Gastroesophageal sphincter (tissue), 3 donors: ENCODE data around the gene SERTAD2.

Source experiments
- POLR2A ChIP-seq, 2 donors: fragments of 450-650 bp; IDR thresholded peaks; one replicate each; pipeline ENCODE4 v1.6.1; 2017; ENCODE audit warnings: antibody characterized with exemption in 2 of 2, mild to moderate bottlenecking in 2 of 2, moderate library complexity in 1 of 2
- POLR2AphosphoS5 ChIP-seq: sonication (generic); formaldehyde crosslinking; IDR thresholded peaks from one replicate; pipeline ENCODE4 v1.6.1; 2017; ENCODE audit warnings: antibody characterized with exemption
- TF ChIP-seq, protein P1 (sequence below), 4 experiments: fragments of 200-600 bp in 2 of 4; fragments of 450-650 bp in 2 of 4; sonication (generic) in 1 of 4; IDR thresholded peaks; one replicate each; pipeline ENCODE4 v1.5.1; 2017 to 2019; ENCODE audit warnings: antibody characterized with exemption in 4 of 4, mild to moderate bottlenecking in 2 of 4, moderate library complexity in 2 of 4

DNA sequence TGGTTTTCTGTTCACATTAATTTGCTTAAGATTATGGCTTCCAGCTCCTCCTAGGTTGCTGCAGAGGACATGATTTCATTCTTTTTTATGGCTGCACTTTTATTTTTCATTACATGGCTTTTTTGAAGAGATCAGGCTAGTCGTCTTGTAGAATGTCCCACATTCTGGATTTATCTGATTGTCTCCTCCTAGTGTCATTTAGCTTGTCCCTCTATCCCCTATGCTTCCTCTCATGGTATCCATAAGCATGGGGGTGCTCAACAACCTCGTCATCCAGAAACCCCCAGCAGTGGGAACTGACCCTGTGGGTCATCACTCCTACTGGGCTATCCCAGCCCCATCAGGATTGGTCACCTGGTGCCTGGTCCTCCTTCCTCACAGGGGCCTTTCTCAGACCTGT lies 49.6 kb downstream of the SERTAD2 start:
- TF ChIP-seq, protein P1, sequence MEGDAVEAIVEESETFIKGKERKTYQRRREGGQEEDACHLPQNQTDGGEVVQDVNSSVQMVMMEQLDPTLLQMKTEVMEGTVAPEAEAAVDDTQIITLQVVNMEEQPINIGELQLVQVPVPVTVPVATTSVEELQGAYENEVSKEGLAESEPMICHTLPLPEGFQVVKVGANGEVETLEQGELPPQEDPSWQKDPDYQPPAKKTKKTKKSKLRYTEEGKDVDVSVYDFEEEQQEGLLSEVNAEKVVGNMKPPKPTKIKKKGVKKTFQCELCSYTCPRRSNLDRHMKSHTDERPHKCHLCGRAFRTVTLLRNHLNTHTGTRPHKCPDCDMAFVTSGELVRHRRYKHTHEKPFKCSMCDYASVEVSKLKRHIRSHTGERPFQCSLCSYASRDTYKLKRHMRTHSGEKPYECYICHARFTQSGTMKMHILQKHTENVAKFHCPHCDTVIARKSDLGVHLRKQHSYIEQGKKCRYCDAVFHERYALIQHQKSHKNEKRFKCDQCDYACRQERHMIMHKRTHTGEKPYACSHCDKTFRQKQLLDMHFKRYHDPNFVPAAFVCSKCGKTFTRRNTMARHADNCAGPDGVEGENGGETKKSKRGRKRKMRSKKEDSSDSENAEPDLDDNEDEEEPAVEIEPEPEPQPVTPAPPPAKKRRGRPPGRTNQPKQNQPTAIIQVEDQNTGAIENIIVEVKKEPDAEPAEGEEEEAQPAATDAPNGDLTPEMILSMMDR (IDR thresholded peaks at IDR 0.05) = no peak
- TF ChIP-seq POLR2A (IDR thresholded peaks at IDR 0.05) (no peak), POLR2AphosphoS5 (no peak)
